Keratinocyte (primary cell): Measurements from ENCODE around the gene PPIP5K2. TPM values are rescaled to one million over a fixed set of nuclear protein-coding genes. Genes with fewer than 3 reads are reported as not detected.
A peak's percentile ranks its signal among the peaks of the same experiment; 100 is the strongest.

Source experiments
- DNase-seq: peaks from one replicate; pipeline ENCODE4 v3.0.0-alpha.2; 2011; ENCODE audit warnings: low read depth, missing footprints, low spot score
- FAIRE-seq: peaks from 2 replicates; lab custom pipeline; 2011; peaks lifted over from hg19 to GRCh38; lab: Jason Lieb, UNC
- H2AFZ ChIP-seq: 2 replicates; pipeline ENCODE4 v1.6.0; 2012; ENCODE audit warnings: low read length, control low read depth, inconsistent platforms; ENCODE audit not compliant: control insufficient read depth
- H3K27ac ChIP-seq: 2 replicates; pipeline ENCODE4 v1.5.1; 2011; ENCODE audit warnings: low read length; ENCODE audit not compliant: control insufficient read depth, insufficient read depth
- H3K27me3 ChIP-seq: 3 replicates; pipeline ENCODE4 v1.6.0; 2011; ENCODE audit warnings: low read length; ENCODE audit not compliant: control insufficient read depth, insufficient read depth; ENCODE audit errors: extremely low read depth
- H3K36me3 ChIP-seq, 2 experiments: 2 replicates in 1 of 2; 3 replicates in 1 of 2; pipeline ENCODE4 v1.5.1; 2011; ENCODE audit warnings: low read length in 2 of 2, mild to moderate bottlenecking in 1 of 2; ENCODE audit not compliant: control insufficient read depth in 2 of 2, insufficient read depth in 2 of 2; ENCODE audit errors: extremely low read depth in 1 of 2
- H3K4me1 ChIP-seq: 3 replicates; pipeline ENCODE4 v1.5.1; 2011; ENCODE audit warnings: low read length; ENCODE audit not compliant: control insufficient read depth, insufficient read depth; ENCODE audit errors: extremely low read depth
- H3K4me2 ChIP-seq: 3 replicates; pipeline ENCODE4 v1.6.0; 2011; ENCODE audit warnings: low read depth, low read length; ENCODE audit not compliant: control insufficient read depth, insufficient read depth; ENCODE audit errors: extremely low read depth
- H3K4me3 ChIP-seq, 3 experiments: fragments of 200-600 bp in 1 of 3; sonication (generic) in 1 of 3; 2 replicates in 2 of 3; 3 replicates in 1 of 3; pipeline ENCODE4 v1.5.1; 2011 to 2016; ENCODE audit warnings: low read length in 3 of 3, mild to moderate bottlenecking in 3 of 3, control low read depth in 2 of 3, inconsistent platforms in 1 of 3, low read depth in 1 of 3, mixed read lengths in 1 of 3, mixed run types in 1 of 3, moderate library complexity in 1 of 3; ENCODE audit not compliant: control insufficient read depth in 2 of 3, insufficient read depth in 2 of 3; ENCODE audit errors: extremely low read depth in 1 of 3
- H3K79me2 ChIP-seq: 2 replicates; pipeline ENCODE4 v1.6.0; 2012; ENCODE audit warnings: low read length; ENCODE audit not compliant: control insufficient read depth, insufficient read depth
- H3K9ac ChIP-seq: 3 replicates; pipeline ENCODE4 v1.6.0; 2011; ENCODE audit warnings: low read length; ENCODE audit not compliant: control insufficient read depth, insufficient read depth; ENCODE audit errors: extremely low read depth
- H3K9me1 ChIP-seq: 3 replicates; pipeline ENCODE4 v1.6.0; 2011; ENCODE audit warnings: low read length; ENCODE audit not compliant: control insufficient read depth, insufficient read depth; ENCODE audit errors: extremely low read depth
- H3K9me3 ChIP-seq: 2 replicates; pipeline ENCODE4 v1.5.1; 2012; ENCODE audit warnings: low read depth, low read length; ENCODE audit not compliant: control insufficient read depth
- H4K20me1 ChIP-seq: 3 replicates; pipeline ENCODE4 v1.6.0; 2011; ENCODE audit warnings: low read length; ENCODE audit not compliant: control insufficient read depth, insufficient read depth; ENCODE audit errors: extremely low read depth
- EZH2 ChIP-seq: IDR thresholded peaks from one replicate; pipeline ENCODE4 v1.6.1; 2012; ENCODE audit warnings: inconsistent platforms, mild to moderate bottlenecking, low read length, moderate library complexity
- dilution Hi-C: fragments of 300-500 bp; cut with MboI; formaldehyde crosslinking; loops from one replicate; pipeline ENCODE4 v1.7.0; 2020; ENCODE audit warnings: low sequenced_read_pairs; ENCODE audit not compliant: extremely low pct_ligation_motif_present
- polyA plus RNA-seq, 5 experiments: library from polyadenylated mRNA; depleted of rRNA in 3 of 5; stranded (reverse) in 3 of 5; stranded (forward) in 1 of 5; unstranded in 1 of 5; fragments of >200 nt; gene quantifications; 1 replicate in 1 of 5; 2 replicates in 3 of 5; 3 replicates in 1 of 5; pipeline versions ENCODE4 v1.2.1 to v1.2.3, GENCODE V29; 2011 to 2012; ENCODE audit warnings: missing spikeins in 2 of 5, low read depth in 1 of 5, low replicate concordance in 1 of 5
- TF ChIP-seq, protein P1 (sequence below), 3 experiments: IDR thresholded peaks in 1 of 3; conservative IDR thresholded peaks in 1 of 3; optimal IDR thresholded peaks in 1 of 3; 2 replicates in 2 of 3; 3 replicates in 1 of 3; pipeline versions ENCODE3 to v1.5.1; 2011; ENCODE audit warnings: low read length in 3 of 3, mild to moderate bottlenecking in 3 of 3, moderate library complexity in 2 of 3, control low read depth in 1 of 3, inconsistent platforms in 1 of 3; ENCODE audit not compliant: insufficient read depth in 2 of 3; ENCODE audit errors: extremely low read depth in 1 of 3

The PPIP5K2 gene
- polyA plus RNA-seq, 1 donor (not counting 4 experiments of a cell fraction or from before 2014, with no cell fraction given): 27.8 TPM

DNA sequence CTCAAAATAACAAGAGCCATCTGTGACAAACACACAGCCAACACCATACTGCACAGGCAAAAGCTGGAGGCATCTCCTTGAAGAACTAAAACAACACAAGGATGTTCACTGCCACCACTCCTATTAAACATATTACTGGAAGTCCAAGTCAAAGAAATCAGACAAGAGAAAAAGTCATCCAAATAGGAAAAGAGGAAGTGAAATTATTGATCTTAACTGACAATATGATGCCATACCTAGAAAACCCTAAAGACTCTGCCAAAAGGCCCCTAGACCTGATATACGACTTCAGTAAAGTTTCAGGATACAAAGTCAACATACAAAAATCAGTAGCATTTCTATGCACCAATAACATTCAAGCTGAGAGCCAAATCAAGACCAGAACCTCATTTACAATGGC is 108.5 kb downstream of the PPIP5K2 start:
- Histone ChIP-seq H3K9ac (no peak overlapping the region), H3K9me3 (no peaks in the 10 kb centered on the region), H3K4me2 (no peak overlapping the region), H3K9me1 (no peaks in the 10 kb centered on the region), H3K36me3 (no peaks in the 10 kb centered on the region), H3K27ac (no peak overlapping the region), H4K20me1 (no peaks in the 10 kb centered on the region), H3K27me3 (no peaks in the 10 kb centered on the region), H2AFZ (no peak overlapping the region), H3K4me1 (no peaks in the 10 kb centered on the region), H3K4me3 (no peak overlapping the region), H3K79me2 (no peaks in the 10 kb centered on the region)
- TF ChIP-seq, protein P1, sequence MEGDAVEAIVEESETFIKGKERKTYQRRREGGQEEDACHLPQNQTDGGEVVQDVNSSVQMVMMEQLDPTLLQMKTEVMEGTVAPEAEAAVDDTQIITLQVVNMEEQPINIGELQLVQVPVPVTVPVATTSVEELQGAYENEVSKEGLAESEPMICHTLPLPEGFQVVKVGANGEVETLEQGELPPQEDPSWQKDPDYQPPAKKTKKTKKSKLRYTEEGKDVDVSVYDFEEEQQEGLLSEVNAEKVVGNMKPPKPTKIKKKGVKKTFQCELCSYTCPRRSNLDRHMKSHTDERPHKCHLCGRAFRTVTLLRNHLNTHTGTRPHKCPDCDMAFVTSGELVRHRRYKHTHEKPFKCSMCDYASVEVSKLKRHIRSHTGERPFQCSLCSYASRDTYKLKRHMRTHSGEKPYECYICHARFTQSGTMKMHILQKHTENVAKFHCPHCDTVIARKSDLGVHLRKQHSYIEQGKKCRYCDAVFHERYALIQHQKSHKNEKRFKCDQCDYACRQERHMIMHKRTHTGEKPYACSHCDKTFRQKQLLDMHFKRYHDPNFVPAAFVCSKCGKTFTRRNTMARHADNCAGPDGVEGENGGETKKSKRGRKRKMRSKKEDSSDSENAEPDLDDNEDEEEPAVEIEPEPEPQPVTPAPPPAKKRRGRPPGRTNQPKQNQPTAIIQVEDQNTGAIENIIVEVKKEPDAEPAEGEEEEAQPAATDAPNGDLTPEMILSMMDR (optimal IDR thresholded peaks at IDR 0.05 in 1 of 3, IDR thresholded peaks at IDR 0.05 in 1 of 3, conservative IDR thresholded peaks at IDR 0.05 in 1 of 3; ENCODE audit: extremely low read depth in 1 of 3, insufficient read depth in 2 of 3, low read length in 3 of 3): no peak
- no peak for TF ChIP-seq EZH2
- DNase-seq (no peak), FAIRE-seq (no peak)
- dilution Hi-C loops: no loop called here

DNA sequence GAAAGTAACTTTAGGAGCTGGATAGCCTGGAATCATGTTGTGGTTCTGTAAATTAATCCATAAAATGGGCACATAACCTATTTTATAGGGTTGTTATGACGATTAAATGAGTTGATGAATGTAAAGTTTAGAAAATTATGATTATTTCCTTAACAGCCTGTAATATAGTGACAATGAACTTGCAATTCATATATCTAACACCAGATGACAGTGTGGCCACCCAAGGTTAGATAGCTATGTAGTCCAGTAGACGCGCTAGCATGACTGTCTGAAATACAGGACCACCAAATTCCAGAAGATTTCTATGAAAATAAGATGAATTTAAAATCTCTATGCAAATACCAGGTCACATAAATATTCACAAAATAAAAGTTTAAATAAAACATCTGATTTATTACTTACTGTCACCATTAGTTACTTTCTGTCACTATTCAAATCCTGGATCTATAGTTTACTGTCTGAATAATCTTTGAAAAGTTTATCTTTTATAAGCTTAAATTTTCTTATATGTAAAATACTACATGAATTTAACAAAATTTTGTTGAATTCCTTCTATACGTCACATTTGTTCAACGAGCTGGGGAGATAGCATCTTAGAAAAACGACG is 112.4 kb downstream of the PPIP5K2 start:
- Histone ChIP-seq H3K4me1 (no peaks in the 10 kb centered on the region), H3K9ac (no peak overlapping the region)
- no peak for TF ChIP-seq EZH2
- TF ChIP-seq, protein P1 (optimal IDR thresholded peaks at IDR 0.05 in 1 of 3, IDR thresholded peaks at IDR 0.05 in 1 of 3, conservative IDR thresholded peaks at IDR 0.05 in 1 of 3; ENCODE audit: extremely low read depth in 1 of 3, insufficient read depth in 2 of 3, low read length in 3 of 3): peak; percentile 57 to 82 (median 57)

More for the DNA sequence above, 112.4 kb downstream of the PPIP5K2 start:
- no peak overlapping the region for H3K4me3 ChIP-seq
- DNase-seq (no peak), FAIRE-seq (no peak)
- no peaks in the 10 kb centered on the region for H3K9me1 ChIP-seq
- no peaks in the 10 kb centered on the region for H3K79me2 ChIP-seq
- H3K36me3 ChIP-seq: no peaks in the 10 kb centered on the region
- dilution Hi-C loops: no loop called here
- H4K20me1 ChIP-seq: no peaks in the 10 kb centered on the region
- H2AFZ ChIP-seq: no peak overlapping the region
- no peaks in the 10 kb centered on the region for H3K9me3 ChIP-seq
- no peak overlapping the region for H3K27ac ChIP-seq
- H3K27me3 ChIP-seq: no peaks in the 10 kb centered on the region
- no peak overlapping the region for H3K4me2 ChIP-seq
